Hematopoietic multipotent progenitor cell treated with erythropoietin and hydrocortisone succinate and interleukin-3 and kit ligand, for 8 days (in vitro differentiated cells): Measurements from ENCODE around the gene NIN.
"Not testable (repeated sequence)": the region's sequence is repeated elsewhere in the genome, so short reads cannot be mapped to it uniquely, and the experiment has no call there.

Source experiments
- DNase-seq: peaks from one replicate; pipeline ENCODE4 v3.0.0-alpha.2; 2015

Gene NIN

GRCh38 chr14:50837271-50837670, 6.3 kb upstream of the NIN start:
- DNase-seq: no peak

- no peak for DNase-seq
Measured at GRCh38 chr14:50836515-50836914, 5.6 kb upstream of the NIN start.

GRCh38 chr14:50835280-50835679, 4.3 kb upstream of the NIN start:
- DNase-seq: no peak

GRCh38 chr14:50834802-50835276, 3.9 kb upstream of the NIN start:
- DNase-seq: no peak

GRCh38 chr14:50832935-50833630, 2.1 kb upstream of the NIN start:
- DNase-seq: no peak

GRCh38 chr14:50831726-50832168, 785 bp upstream of the NIN start:
- no peak for DNase-seq

GRCh38 chr14:50830044-50830931, 674 bp downstream of the NIN start:
- peak; percentile 42 for DNase-seq

GRCh38 chr14:50829489-50830043, 1.4 kb downstream of the NIN start:
- DNase-seq: no peak

- DNase-seq: no peak
Measured at GRCh38 chr14:50828721-50829488, 2.1 kb downstream of the NIN start.

GRCh38 chr14:50826681-50827080, 4.3 kb downstream of the NIN start:
- DNase-seq: no peak

- no peak for DNase-seq
Measured at GRCh38 chr14:50825307-50825706, 5.7 kb downstream of the NIN start.

- DNase-seq: no peak
Measured at GRCh38 chr14:50823762-50824636, 7.0 kb downstream of the NIN start.

- peak; percentile 42 for DNase-seq
Measured at GRCh38 chr14:50823051-50823761, 7.8 kb downstream of the NIN start.

- DNase-seq: no peak
Measured at GRCh38 chr14:50822501-50823042, 8.4 kb downstream of the NIN start.

- peak; percentile 85 for DNase-seq
Measured at GRCh38 chr14:50821510-50822464, 9.2 kb downstream of the NIN start.

- DNase-seq: no peak
Measured at GRCh38 chr14:50820786-50821509, 10.0 kb downstream of the NIN start.

GRCh38 chr14:50819303-50819702, 11.7 kb downstream of the NIN start:
- DNase-seq: not testable (repeated sequence)

GRCh38 chr14:50816395-50817047, 14.4 kb downstream of the NIN start:
- no peak for DNase-seq
